Heart left ventricle (tissue), 13 donors: Measurements from ENCODE around the gene ZSCAN25.

Source experiments
- CTCF ChIP-seq, 12 donors: fragments of 200-600 bp; sonication (generic) in 4 of 12; IDR thresholded peaks; one replicate each; pipeline versions ENCODE4 v1.5.0 to v1.8.0; 2018 to 2022; ENCODE audit warnings: antibody characterized with exemption in 12 of 12, mild to moderate bottlenecking in 5 of 12
- POLR2A ChIP-seq, 2 donors: fragments of 450-650 bp; IDR thresholded peaks; one replicate each; pipeline ENCODE4 v1.6.1; 2017; ENCODE audit warnings: antibody characterized with exemption in 2 of 2, mild to moderate bottlenecking in 2 of 2, moderate library complexity in 2 of 2
- donor health status: ischemic (EF 13 %, LVEDD 7.1; RV severe dilation, severe dysfunction).
- donor health status: DM: no; HTN: yes; CAD: no.
- donor health status: DM: no; HTN: no; CAD: no.
- donor health status: ischemic (EF 25% LVEDD 6.9; RV normal size, moderate dysfunction).
- donor health status: ischemic (EF 25% LVEDD 5.7; RV mildly dilated, moderate dysfunction).
- donor health status: ischemic (EF 35%, LVEDD 5.7; RV mildly dilated, moderate dysfunction).
- donor health status: nonischemic (EF 11% LVEDD 7.7; RV severe dilation, severe dysfunction).
- donor health status: DM: yes; HTN: yes; CAD: no.
- donor health status: PGD.
- donor health status: ischemic (EF 29% LVEDD 5.4; RV normal size, mild dysfunction).
- donor health status: nonischemic (EF 23%, LVEDD 6.1; RV moderate dilation, normal function).

GRCh38 chr7:99599836-99600235 lies 16.9 kb upstream of the ZSCAN25 start:
- TF ChIP-seq CTCF (IDR thresholded peaks at IDR 0.05) (no peak), POLR2A (IDR thresholded peaks at IDR 0.05) (no peak)
